ENCODE results near the gene RANBP3.
"Not testable (repeated sequence)": the region's sequence is repeated elsewhere in the genome, so short reads cannot be mapped to it uniquely, and the experiment has no call there.

Gene RANBP3

DNA sequence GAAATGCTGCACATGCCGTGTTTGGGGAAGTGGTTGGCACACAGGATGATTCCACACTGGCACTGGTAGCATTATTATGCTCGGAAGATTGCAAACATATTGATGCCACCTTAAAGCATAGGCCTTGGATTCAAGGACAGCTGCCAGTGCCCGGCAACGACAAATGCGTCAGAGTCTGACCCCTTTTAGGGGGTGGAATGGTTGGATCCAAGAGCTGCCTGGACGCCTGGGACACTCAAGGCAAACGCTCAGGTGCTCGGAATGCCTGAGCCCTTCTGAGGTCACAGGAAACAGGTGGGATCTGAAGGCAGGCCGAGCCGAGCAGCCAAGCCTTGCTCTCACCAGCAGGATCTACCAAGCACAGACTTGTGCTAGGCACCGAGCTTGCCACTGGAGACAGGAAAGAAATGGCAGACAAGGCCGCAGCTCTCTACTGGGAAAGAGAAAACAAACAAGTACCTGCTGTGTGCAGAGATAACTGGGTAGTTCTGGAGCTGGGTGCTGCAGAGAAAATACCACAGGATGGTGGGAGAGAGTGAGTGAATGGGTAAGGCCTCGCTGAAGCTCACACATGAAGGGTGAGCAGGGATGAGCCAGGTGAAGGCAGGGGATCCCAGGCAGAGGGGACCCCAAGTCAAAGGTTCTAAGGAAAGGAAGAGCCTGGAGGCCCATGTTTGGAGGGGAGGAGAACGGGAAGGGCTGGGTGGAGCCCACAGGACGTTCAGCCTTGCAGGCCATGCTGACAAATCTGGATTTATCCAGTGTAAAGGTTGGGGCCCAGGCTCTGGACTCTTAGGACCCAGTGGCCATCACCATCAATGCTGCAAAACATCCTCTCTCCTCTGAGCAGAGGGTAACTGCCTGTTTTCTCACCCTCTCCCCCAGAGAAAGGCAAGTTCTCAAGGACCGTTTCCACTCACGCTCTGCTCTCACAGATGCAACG is 9.2 kb downstream of the RANBP3 start:
- no peak for FAIRE-seq
- DNase-seq (ENCODE audit: insufficient read length, low spot score), result no peak

DNA sequence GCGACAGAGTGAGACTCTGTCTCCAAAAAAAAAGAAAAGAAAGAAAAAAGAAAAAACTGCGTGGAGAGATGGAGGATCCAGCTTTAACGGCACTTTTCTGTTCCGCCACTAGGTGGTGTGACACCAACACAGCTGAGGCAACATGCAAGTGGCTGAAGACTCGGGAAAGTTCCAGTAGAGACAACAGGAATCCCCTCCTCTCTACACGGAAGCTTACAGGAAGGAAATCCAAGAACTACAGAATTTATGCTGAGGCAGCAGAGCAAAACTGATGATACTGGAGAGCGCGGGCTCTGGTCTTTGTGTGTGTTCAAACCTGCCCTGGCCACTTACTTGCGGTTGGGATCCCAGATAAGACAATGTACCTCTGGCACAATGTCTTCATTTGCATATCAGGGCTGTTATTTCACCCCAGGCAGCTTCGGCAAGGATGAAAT is 9.9 kb downstream of the RANBP3 start:
- DNase-seq (ENCODE audit: insufficient read length, low spot score) (peak; percentile 67), FAIRE-seq (peak; percentile 88)

DNA sequence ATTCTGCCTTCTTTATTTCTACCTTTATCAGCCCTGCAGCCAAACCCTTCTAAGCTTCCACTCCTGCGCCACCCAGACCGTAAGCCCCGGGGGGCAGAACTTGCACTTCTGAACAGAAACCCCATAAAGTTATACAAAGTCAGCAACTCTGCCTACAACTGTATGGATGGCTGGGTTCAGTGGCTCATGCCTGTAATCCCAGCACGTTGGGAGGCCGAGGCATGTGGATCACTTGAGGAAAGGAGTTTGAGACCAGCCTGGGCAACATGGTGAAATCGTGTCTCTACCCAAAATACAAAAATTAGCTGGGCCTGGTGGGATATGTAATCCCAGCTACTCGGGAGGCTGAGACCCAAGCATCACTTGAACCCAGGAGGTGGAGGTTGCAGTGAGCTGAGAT is 10.4 kb downstream of the RANBP3 start:
- DNase-seq (ENCODE audit: insufficient read length, low spot score), result no peak
- no peak for FAIRE-seq

DNA sequence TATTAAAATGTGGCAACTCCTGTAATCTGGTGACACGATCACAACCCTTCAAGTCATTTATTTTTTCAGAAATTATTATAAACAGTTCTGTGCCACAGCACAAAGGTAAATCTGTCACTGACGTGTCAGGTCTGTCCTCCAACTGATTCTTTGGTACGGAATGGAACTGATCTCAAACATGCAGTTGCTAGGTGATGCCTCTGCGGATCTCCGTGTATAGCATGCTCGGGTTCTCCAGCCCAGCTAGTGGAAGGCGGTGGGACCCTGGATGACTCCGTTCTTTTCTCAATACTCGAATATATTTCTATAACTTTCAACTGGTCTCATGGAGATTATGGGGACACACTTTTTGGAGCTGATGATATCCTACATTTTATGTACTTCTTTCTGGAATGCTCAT is 11.0 kb downstream of the RANBP3 start:
- FAIRE-seq, result no peak
- DNase-seq (ENCODE audit: insufficient read length, low spot score), result no peak

DNA sequence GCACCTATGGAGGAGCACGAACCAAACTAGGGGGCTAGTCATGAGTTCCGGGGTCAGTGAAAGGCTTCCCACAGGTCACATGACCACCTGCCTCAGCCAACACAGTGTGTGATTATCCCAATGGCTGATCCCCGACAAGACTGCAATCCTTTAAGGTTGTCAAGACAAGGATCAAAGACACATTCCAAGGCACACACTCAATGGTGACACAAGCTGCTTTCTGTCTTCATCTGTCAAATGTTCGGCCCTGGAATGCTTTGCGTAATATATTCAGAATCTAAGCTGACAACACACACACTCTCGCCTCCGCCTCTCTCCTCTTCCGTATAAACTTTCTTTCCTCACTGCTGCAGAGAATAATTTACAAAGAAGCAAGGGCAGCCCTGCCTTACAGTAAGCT is 11.7 kb downstream of the RANBP3 start:
- DNase-seq (ENCODE audit: insufficient read length, low spot score) (no peak), FAIRE-seq (no peak)

DNA sequence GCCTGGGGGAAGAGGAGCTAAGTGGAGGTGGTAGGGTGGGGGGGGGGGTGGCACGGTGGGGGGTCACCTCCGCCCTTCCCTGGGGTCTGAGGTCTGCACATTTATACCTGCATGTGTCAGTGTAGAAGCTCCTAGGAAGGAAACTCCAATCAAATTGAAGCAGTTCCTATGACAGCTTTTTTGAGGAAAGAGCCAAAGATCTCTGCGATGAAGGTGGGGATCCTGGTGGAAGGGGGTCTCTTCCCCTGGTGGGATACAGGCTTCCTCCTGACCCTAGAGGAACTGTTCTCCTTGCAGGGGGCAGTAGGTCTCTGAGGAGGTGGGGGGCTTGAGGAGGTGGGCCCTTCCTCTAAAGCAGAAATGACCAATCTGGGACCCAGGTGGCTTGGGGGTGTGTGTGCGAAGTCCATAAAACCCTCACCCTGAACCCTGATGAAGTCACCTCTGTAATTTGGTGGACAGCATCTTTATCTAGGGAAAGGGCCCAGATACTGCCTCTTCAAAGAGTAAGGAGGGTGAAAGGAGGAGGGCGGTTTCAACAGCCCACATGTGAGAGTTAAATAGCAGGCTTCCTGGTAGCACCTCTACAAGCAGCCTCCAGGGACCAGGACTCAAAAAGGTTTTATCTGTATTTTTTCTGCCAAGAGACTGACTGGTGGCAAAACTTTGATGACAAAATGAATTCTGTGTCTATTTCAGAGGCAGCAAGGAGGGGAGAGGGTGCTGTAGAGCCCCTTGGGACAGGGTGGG is 12.9 kb downstream of the RANBP3 start:
- DNase-seq (ENCODE audit: insufficient read length, low spot score) (no peak), FAIRE-seq (no peak)

DNA sequence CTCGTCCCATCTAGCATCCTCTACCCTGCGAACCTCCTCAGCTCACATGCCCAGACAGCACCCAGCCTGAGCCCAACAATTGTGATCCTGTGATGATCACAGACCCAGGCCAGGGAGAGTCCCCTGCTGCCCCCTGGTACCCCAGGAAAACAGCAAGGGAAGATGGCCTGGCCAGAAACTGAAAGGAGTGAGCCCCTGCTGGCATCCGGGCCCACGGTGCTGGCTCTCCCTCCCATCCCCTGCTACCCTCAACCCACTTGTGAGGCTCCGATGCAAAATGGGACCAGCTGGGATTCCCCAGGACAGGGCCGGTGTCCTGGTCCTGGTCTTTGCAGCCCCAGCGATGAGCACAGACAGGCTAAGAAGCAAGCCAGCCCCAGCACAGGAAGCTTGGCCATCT is 14.1 kb downstream of the RANBP3 start:
- DNase-seq (ENCODE audit: insufficient read length, low spot score), result no peak
- FAIRE-seq, result no peak

DNA sequence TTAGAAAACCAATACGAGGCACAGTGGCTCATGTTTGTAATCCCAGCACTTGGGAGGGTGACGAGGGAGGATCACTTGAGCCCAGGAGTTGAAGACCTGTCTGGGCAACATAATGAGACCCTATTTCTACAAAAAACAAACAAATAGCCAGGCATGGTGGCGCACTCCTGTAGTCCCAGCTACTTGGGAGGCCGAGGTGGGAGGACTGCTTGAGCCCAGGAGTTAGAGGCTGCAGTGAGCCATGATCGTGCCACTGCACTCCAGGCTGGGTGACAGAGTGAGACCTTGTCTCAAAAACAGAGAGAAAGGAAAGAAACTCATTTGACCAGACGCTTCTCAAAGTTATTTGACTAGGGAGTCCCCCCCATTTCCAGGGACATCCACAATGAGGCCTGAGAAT is 14.7 kb downstream of the RANBP3 start:
- not testable (repeated sequence) for DNase-seq (ENCODE audit: insufficient read length, low spot score); FAIRE-seq

DNA sequence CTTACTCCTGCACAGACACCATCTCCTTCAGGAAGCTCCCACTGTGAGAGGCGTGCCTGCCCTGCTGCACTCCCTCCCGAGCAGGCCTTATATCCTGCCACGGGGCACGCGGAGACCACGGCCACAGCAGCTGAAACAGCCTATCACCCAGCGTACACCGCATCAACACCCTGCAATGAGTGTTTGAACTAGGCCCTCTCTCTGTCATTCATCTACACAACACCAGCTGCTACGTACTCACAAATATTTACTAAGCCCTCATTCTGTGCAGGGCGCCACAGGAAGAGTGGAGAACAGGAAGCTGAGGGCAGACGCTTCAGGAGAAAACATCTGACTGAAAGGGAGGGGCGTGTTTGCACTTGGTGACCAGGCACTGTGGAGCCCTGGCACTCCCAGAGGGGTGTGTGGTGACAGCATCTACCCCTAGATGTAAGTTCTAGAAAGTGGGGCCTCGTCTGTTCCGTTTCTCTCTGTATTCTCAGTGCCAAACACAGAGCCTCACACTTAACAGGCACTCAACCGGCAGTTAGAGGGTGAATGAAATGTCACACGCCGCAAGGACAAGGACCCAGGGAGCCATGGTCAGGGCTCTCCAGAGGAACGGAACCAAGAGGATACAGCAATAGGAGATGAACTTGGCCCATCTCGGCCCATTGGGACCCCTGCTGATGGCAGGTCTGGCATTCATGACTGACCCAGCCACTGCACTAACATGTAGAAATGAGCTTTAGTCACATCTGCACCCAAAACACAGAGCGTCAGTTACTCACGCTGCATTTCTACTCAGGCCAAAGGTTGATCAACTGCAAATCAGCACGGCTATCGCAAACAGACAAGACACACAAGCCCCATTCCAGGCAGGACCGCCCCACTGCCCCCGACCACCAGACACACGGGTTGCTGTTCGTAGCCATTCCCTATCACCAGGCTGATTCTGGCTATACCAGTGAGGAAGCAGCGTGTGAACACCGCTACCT is 15.7 kb downstream of the RANBP3 start:
- DNase-seq (ENCODE audit: insufficient read length, low spot score), result peak; percentile 50
- no peak for FAIRE-seq

DNA sequence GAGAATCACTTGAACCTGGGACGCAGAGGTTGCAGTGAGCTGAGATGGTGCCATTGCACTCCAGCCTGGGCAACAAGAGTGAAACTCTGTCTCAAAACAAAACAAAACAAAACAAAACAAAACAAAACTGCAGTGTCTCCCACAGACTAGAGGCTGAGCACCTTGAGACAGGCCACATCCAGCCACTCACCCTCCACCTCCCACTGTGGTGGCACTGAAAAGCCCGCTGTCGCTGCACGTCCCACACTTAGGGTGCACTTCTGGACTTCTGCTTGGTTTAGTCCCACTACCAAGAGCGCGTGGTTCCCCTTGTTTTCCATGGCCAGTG is 16.3 kb downstream of the RANBP3 start:
- not testable (repeated sequence) for DNase-seq (ENCODE audit: insufficient read length, low spot score); FAIRE-seq

DNA sequence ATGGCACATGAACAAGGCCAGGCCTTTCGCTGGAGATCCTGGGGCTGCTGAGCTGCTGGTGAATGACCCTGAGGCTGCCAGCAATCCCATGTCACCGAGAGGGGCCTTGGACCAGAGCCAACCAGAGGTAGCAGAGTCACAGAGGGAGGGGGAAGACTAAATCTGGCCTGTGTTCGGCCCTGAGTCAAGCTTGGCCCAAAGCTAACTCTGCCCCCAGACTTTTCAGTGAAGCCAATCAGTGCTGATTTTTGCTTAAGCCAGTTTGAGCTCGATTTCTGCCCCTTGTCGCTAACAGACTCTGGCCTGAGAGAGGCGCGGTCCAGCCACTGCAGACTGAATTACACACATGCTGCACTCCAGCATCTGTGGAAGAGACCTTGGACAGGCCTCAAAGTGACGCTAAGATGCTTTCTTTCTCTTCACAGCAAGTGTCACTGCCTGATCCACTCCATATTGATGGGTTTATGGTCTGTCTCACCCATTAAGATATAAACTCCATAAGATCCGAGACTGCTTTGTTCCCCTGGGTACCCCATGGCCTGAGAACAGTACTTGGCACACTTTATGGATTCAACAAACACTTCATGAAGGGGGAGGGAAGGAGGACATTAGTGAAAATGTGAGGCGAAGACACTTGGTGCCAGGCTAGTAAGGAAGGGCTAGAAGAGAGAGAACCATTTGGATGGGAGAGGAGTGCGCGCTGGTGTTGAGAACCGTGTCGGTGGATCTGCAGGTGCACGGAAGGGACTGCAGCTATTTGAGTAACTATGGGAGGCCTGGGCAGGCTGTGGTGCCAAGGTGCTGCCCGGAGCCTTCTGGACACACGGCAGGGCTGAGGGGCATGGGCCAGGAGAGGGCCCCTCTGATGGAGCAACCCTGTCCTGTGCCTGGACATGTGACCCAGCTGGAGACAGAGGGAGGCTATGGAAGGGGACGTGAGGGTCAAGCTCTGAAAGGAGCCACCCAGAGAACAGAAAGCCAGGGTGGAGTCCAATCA is 17.6 kb downstream of the RANBP3 start:
- no peak for FAIRE-seq
- no peak for DNase-seq (ENCODE audit: insufficient read length, low spot score)

DNA sequence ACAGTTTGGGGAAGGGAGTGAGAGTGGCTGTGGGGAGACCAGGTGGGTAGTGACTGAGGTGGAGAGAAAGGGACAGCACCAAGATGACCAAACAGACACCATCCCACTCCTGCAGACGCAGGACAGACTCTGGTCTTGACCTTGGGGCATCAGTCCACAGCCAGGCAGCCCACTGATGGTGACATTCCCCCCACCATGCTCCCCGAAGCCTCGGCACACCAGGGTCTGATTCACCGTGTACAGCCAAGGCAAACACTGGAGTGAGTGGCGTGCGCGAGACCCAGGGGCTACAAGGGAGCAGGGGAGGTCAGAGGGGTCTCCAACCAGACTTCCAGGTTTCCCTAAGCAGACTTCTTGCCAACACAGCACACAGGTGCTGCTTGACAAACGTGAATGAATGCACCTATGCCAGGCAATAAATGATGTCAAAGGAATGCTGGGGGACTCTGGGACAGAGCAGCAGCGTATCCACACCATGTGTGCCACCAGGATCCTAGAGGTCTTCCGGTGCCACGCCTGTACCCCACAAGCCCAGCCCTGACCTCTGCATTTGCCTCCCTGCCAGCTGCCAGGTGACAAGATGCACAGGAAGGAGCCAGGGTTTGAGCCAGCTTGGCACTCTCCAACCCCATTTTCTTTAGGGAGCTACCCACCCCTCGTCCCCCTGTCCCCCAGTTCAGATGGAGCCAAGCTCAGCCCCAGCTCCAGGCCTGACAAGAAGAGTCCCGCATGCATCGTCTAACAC is 18.5 kb downstream of the RANBP3 start:
- FAIRE-seq (no peak), DNase-seq (ENCODE audit: insufficient read length, low spot score) (no peak)

DNA sequence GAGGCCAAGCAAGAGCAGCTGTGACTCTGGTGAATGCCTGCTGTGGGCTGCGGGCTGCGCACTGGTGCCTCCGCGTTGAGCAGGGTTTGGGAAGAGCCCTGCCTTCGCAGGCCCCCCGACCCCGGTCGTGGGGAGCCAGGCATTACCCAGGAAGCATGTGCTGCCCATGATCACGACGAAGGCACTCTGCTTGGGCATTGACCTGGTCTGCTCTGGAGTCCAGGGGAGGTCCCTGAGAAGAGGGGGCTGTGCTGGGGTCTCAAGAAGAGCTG is 19.2 kb downstream of the RANBP3 start:
- DNase-seq (ENCODE audit: insufficient read length, low spot score) (no peak), FAIRE-seq (no peak)

DNA sequence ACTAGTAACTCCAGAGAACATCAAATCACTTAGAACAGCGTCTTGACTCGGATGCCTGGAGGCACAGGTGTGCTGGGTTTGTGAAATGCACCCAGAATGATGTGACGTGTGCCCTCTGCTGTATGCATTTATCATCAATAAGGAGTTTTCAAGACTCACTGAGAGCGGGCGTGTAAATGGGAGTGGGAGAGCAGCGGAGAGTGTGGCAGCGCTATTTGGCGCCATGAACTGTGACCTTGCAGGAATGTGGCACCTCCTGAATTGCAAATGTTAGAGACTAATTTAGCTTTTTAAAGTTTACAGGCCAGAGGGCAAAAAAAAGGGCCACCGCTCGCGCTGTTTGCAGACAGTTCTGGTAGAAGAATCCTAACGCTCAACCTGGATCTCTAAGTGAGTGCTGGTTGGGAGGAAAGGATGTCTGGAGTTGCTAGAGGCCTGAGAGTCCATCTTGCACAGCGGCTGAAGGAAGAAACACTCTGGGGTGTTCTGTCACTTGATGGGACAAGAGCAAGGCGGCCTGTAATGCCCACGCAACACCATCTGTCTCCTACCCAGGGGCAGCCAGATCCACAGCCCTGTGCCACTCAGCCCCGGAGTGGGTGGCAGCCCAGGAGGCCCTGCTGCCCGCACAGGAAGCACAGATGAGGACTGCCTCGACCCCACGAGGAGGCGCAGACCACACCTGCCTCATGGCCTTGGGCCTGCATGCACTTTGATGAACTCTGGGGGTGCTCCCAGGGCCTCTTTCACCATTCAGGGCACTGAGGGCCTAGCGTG is 19.7 kb downstream of the RANBP3 start:
- no peak for FAIRE-seq
- DNase-seq (ENCODE audit: insufficient read length, low spot score), result no peak

DNA sequence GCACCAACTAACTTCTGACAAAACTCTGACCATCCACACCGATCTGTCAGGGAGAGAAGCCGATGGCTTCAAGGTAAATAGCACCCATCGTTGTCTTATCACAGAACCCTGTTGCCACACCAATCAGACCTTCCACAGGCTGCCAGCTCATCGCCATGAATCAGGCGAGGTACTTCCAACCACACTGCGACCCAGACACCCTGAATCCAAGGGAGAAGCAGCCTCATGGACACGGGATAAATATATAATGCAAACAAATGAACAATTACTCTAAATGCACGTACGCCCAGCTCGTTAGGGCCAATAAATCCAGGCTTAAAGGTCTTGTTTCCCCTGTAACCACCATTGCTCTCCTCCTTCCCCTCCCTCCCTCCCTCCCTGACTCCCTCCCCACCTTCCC is 20.8 kb downstream of the RANBP3 start:
- FAIRE-seq, result no peak
- DNase-seq (ENCODE audit: insufficient read length, low spot score), result no peak

DNA sequence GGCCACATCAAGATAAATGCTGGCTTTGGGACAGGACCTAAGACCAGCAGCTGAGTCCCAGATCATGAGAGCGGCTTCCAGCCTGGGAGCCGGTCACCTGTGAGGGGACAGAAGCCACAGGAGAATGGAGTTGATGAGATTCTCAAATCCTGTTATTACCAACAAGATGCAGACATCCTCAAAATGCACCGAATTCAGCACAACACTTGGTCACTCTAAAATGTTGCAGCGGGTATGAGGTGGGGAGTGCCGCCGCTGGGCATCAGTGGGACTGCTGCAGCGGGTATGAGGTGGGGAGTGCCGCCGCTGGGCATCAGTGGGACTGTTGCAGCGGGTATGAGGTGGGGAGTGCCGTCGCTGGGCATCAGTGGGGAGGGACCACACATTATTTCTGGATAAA is 21.2 kb downstream of the RANBP3 start:
- no peak for FAIRE-seq
- DNase-seq (ENCODE audit: insufficient read length, low spot score), result no peak

DNA sequence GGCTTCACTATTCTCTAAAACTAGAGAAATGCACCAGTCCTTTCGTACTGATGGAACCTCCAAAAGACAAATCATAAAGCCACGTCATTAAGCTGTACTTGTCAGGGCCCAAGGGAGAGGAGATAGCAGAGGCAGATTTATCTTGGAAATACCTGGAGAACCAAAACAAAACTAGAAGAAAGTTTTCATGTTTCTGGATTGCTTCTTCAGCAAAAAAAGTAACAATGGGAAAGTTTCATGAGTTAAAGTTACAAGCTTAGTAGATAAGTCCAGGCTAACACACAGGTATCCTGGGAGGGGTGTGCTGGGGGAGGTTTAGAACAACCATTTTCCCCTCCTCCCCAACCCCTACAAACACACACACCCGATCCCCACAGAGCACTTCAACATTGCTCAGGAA is 21.6 kb downstream of the RANBP3 start:
- FAIRE-seq, result no peak
- no peak for DNase-seq (ENCODE audit: insufficient read length, low spot score)

DNA sequence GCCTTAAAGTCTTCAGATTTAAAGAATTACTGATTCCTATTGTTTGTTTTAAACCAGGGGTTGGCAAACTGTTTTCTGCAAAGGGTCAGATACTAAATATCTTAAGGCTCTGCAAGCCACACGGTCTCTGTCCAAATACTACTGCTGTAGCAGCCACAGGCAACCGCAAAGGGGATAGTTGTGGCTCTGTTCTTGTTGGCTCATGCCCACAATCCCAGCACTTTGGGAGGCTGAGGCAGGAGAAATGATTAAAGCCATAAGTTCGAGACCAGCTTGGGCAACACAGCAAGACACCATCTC is 22.4 kb downstream of the RANBP3 start:
- FAIRE-seq, result no peak

DNA sequence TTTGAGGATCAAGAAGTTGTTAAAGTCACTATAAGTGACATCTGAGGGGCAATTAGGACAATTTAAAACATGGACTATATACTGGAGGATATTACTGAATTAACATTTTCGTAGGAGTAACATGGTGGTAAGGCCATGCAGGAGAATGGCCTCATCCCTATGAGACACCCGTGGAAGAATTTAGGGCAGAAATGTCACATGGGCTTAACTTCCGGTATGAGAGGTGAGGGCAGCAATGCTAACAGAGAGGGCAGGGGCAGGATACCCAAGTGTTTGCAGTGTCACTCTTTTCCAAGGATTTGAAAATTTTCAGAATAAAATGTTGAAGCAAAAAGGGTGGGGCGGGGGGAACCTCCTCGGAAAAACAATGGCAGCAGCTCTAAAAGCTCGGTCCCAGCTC is 23.6 kb downstream of the RANBP3 start:
- DNase-seq (ENCODE audit: insufficient read length, low spot score) (no peak), FAIRE-seq (no peak)

More for the DNA sequence above, 22.4 kb downstream of the RANBP3 start:
- DNase-seq (ENCODE audit: insufficient read length, low spot score), result no peak

Data from GM19239 (cell line).